ENCODE results near the gene NCOR1.
"Not testable (repeated sequence)": the region's sequence is repeated elsewhere in the genome, so short reads cannot be mapped to it uniquely, and the experiment has no call there.

Gene NCOR1

GRCh38 chr17:16171613-16172012, 43.7 kb downstream of the NCOR1 start:
- Histone ChIP-seq H3K4me3 (ENCODE audit: low read length) (no peak overlapping the region), H3K9me2 (replicated peaks; ENCODE audit: control insufficient read depth, low read length) (no peaks in the 10 kb centered on the region), H3K79me2 (ENCODE audit: control insufficient read depth, low read length) (peaks cover 29% of the 10 kb centered on the region), H4K20me1 (ENCODE audit: control insufficient read depth, insufficient read depth, low read depth, low read length) (no peaks in the 10 kb centered on the region), H3K36me3 (ENCODE audit: control insufficient read depth, low read length) (peaks cover 12% of the 10 kb centered on the region), H3K27me3 (ENCODE audit: control insufficient read depth, low read length) (no peaks in the 10 kb centered on the region), H3K27ac (ENCODE audit: low read depth, low read length) (no peak overlapping the region), H3K4me2 (ENCODE audit: low read length) (no peak overlapping the region), H3K9me3 (ENCODE audit: control insufficient read depth, insufficient read depth, low read length) (no peaks in the 10 kb centered on the region), H3F3A (ENCODE audit: control insufficient read depth, insufficient read depth) (no peaks in the 10 kb centered on the region), H3K4me1 (ENCODE audit: control insufficient read depth, low read length) (no peaks in the 10 kb centered on the region)
- TF ChIP-seq CTCF (IDR thresholded peaks at IDR 0.05; ENCODE audit: low read depth, low read length, poor library complexity, severe bottlenecking) (no peak), EZH2phosphoT487 (IDR thresholded peaks at IDR 0.05; ENCODE audit: borderline replicate concordance, low read length) (no peak)

GRCh38 chr17:16166766-16167165, 48.6 kb downstream of the NCOR1 start:
- not testable (repeated sequence) for H3K9me2 ChIP-seq (replicated peaks; ENCODE audit: control insufficient read depth, low read length); H4K20me1 ChIP-seq (ENCODE audit: control insufficient read depth, insufficient read depth, low read depth, low read length); H3K4me2 ChIP-seq (ENCODE audit: low read length); H3K4me3 ChIP-seq (ENCODE audit: low read length); H3K27ac ChIP-seq (ENCODE audit: low read depth, low read length); H3K4me1 ChIP-seq (ENCODE audit: control insufficient read depth, low read length); H3K9me3 ChIP-seq (ENCODE audit: control insufficient read depth, insufficient read depth, low read length); H3F3A ChIP-seq (ENCODE audit: control insufficient read depth, insufficient read depth); H3K79me2 ChIP-seq (ENCODE audit: control insufficient read depth, low read length); H3K27me3 ChIP-seq (ENCODE audit: control insufficient read depth, low read length)
- peaks cover 12% of the 10 kb centered on the region for H3K36me3 ChIP-seq (ENCODE audit: control insufficient read depth, low read length)

- H3K9me2 ChIP-seq (replicated peaks; ENCODE audit: control insufficient read depth, low read length), result no peaks in the 10 kb centered on the region
- no peaks in the 10 kb centered on the region for H3K27me3 ChIP-seq (ENCODE audit: control insufficient read depth, low read length)
- no peaks in the 10 kb centered on the region for H3K9me3 ChIP-seq (ENCODE audit: control insufficient read depth, insufficient read depth, low read length)
- H3K36me3 ChIP-seq (ENCODE audit: control insufficient read depth, low read length), result peaks cover 20% of the 10 kb centered on the region
- no peak overlapping the region for H3K27ac ChIP-seq (ENCODE audit: low read depth, low read length)
- no peak for TF ChIP-seq EZH2phosphoT487 (IDR thresholded peaks at IDR 0.05; ENCODE audit: borderline replicate concordance, low read length)
- no peak for TF ChIP-seq CTCF (IDR thresholded peaks at IDR 0.05; ENCODE audit: low read depth, low read length, poor library complexity, severe bottlenecking)
- H4K20me1 ChIP-seq (ENCODE audit: control insufficient read depth, insufficient read depth, low read depth, low read length), result no peaks in the 10 kb centered on the region
- H3K4me3 ChIP-seq (ENCODE audit: low read length), result no peak overlapping the region
- no peaks in the 10 kb centered on the region for H3K79me2 ChIP-seq (ENCODE audit: control insufficient read depth, low read length)
- H3F3A ChIP-seq (ENCODE audit: control insufficient read depth, insufficient read depth), result no peaks in the 10 kb centered on the region
- H3K4me2 ChIP-seq (ENCODE audit: low read length), result no peak overlapping the region
- H3K4me1 ChIP-seq (ENCODE audit: control insufficient read depth, low read length), result 0 out of 2 replicates have a peak, but pooled peaks cover 4% of the 10 kb centered on the region
These were observed 56.6 kb downstream of the NCOR1 start for GRCh38 chr17:16158714-16159113.

- H3K36me3 ChIP-seq (ENCODE audit: control insufficient read depth, low read length), result peaks cover 35% of the 10 kb centered on the region
- no peak overlapping the region for H3K4me3 ChIP-seq (ENCODE audit: low read length)
- 0 out of 2 replicates have a peak, but pooled peaks cover 4% of the 10 kb centered on the region for H3K4me1 ChIP-seq (ENCODE audit: control insufficient read depth, low read length)
- no peak overlapping the region for H3K27ac ChIP-seq (ENCODE audit: low read depth, low read length)
- no peaks in the 10 kb centered on the region for H3K79me2 ChIP-seq (ENCODE audit: control insufficient read depth, low read length)
- H3K4me2 ChIP-seq (ENCODE audit: low read length), result no peak overlapping the region
- no peaks in the 10 kb centered on the region for H3K9me3 ChIP-seq (ENCODE audit: control insufficient read depth, insufficient read depth, low read length)
- H3F3A ChIP-seq (ENCODE audit: control insufficient read depth, insufficient read depth), result no peaks in the 10 kb centered on the region
- no peaks in the 10 kb centered on the region for H3K9me2 ChIP-seq (replicated peaks; ENCODE audit: control insufficient read depth, low read length)
- no peak for TF ChIP-seq EZH2phosphoT487 (IDR thresholded peaks at IDR 0.05; ENCODE audit: borderline replicate concordance, low read length)
- no peak for TF ChIP-seq CTCF (IDR thresholded peaks at IDR 0.05; ENCODE audit: low read depth, low read length, poor library complexity, severe bottlenecking)
- H4K20me1 ChIP-seq (ENCODE audit: control insufficient read depth, insufficient read depth, low read depth, low read length), result no peaks in the 10 kb centered on the region
- H3K27me3 ChIP-seq (ENCODE audit: control insufficient read depth, low read length), result no peaks in the 10 kb centered on the region
These were observed 59.8 kb downstream of the NCOR1 start for GRCh38 chr17:16155536-16155935.

GRCh38 chr17:16152326-16152725, 63.0 kb downstream of the NCOR1 start:
- peaks cover 47% of the 10 kb centered on the region for H3K36me3 ChIP-seq (ENCODE audit: control insufficient read depth, low read length)
- not testable (repeated sequence) for H3K4me3 ChIP-seq (ENCODE audit: low read length)

More at GRCh38 chr17:16152326-16152725, 63.0 kb downstream of the NCOR1 start:
- H3K4me1 ChIP-seq (ENCODE audit: control insufficient read depth, low read length); H3K27me3 ChIP-seq (ENCODE audit: control insufficient read depth, low read length); H3K4me2 ChIP-seq (ENCODE audit: low read length); H3K9me3 ChIP-seq (ENCODE audit: control insufficient read depth, insufficient read depth, low read length); H3F3A ChIP-seq (ENCODE audit: control insufficient read depth, insufficient read depth); H4K20me1 ChIP-seq (ENCODE audit: control insufficient read depth, insufficient read depth, low read depth, low read length); H3K9me2 ChIP-seq (replicated peaks; ENCODE audit: control insufficient read depth, low read length); H3K79me2 ChIP-seq (ENCODE audit: control insufficient read depth, low read length); H3K27ac ChIP-seq (ENCODE audit: low read depth, low read length): not testable (repeated sequence)
